HCT116 (cell line): ENCODE data around the gene MAPKBP1. TPM values are rescaled to one million over a fixed set of nuclear protein-coding genes. Genes with fewer than 3 reads are reported as not detected.

Experiments
- ATAC-seq: fragments of 200-7000 bp; cut with Tn5 transposase; 2 replicates; pipeline ENCODE4 v1.9.1; 2020; ENCODE audit warnings: mild to moderate bottlenecking, moderate library complexity
- BruUV-seq: library from RNA; stranded (reverse); fragments of 400-500 nt; replicated peaks from 2 replicates; lab custom pipeline; 2021; lab: Mats Ljungman, UMichigan
- CTCF ChIA-PET: fragments of 300-600 bp; sonication (Branson Sonifier 250); formaldehyde crosslinking; loops from one replicate; lab custom pipeline; 2021; ENCODE audit warnings: antibody characterized with exemption; lab: Charles Lee
- POLR2A ChIA-PET: fragments of 300-600, 350-600 bp; sonication (Branson Sonifier 250); formaldehyde crosslinking; loops from one replicate; lab custom pipeline; 2021; ENCODE audit warnings: antibody characterized with exemption; lab: Charles Lee
- RAD21 ChIA-PET, 2 experiments: fragments of 300-600 bp; sonication (Branson Sonifier 250); formaldehyde crosslinking; loops; one replicate each; lab custom pipeline; 2023; ENCODE audit warnings: low total read pairs in 2 of 2; ENCODE audit not compliant: uncharacterized antibody in 2 of 2, unreplicated experiment in 2 of 2, low non-redundant PET in 1 of 2; lab: Charles Lee
- DNase-seq: peaks from one replicate; pipeline ENCODE4 v3.0.0-alpha.2; 2010; ENCODE audit warnings: low read depth, low spot score
- H2AFZ ChIP-seq: fragments of 200-600 bp; shearing (Covaris generic), sonication (generic); 2 replicates; pipeline ENCODE4 v1.6.1; 2017; ENCODE audit warnings: low read depth, mixed run types, mixed read lengths, antibody characterized with exemption, low read length; ENCODE audit not compliant: poor library complexity, severe bottlenecking
- H3K27ac ChIP-seq: 2 replicates; pipeline ENCODE4 v1.5.1; 2012; ENCODE audit warnings: low read depth, low read length
- H3K27me3 ChIP-seq: fragments of 200-600 bp; sonication (generic); 2 replicates; pipeline ENCODE4 v1.6.1; 2016; ENCODE audit warnings: mixed run types, low read length, mixed read lengths; ENCODE audit not compliant: insufficient read depth
- H3K36me3 ChIP-seq, 2 experiments: fragments of 200-500 bp in 1 of 2; fragments of 200-600 bp in 1 of 2; sonication (Bioruptor generic) in 1 of 2; sonication (generic) in 1 of 2; 2 replicates each; pipeline versions ENCODE4 v1.5.1 to v1.6.1; 2014 to 2016; ENCODE audit warnings: low read length in 2 of 2, inconsistent platforms in 1 of 2, mixed read lengths in 1 of 2, mixed run types in 1 of 2; ENCODE audit not compliant: insufficient read depth in 2 of 2, control insufficient read depth in 1 of 2
- H3K4me1 ChIP-seq, 2 experiments: fragments of 200-600 bp in 1 of 2; sonication (generic) in 1 of 2; 2 replicates each; pipeline versions ENCODE4 v1.5.1 to v1.6.1; 2012 to 2017; ENCODE audit warnings: low read length in 2 of 2, inconsistent platforms in 1 of 2, mild to moderate bottlenecking in 1 of 2, mixed read lengths in 1 of 2, mixed run types in 1 of 2, moderate library complexity in 1 of 2; ENCODE audit not compliant: insufficient read depth in 2 of 2, control insufficient read depth in 1 of 2
- H3K4me2 ChIP-seq: fragments of 200-600 bp; sonication (generic); 2 replicates; pipeline ENCODE4 v1.6.1; 2017; ENCODE audit warnings: mixed run types, low read length, mixed read lengths
- H3K4me3 ChIP-seq, 2 experiments: fragments of 200-600 bp in 1 of 2; sonication (generic) in 1 of 2; replicated peaks in 1 of 2; 2 replicates each; pipeline ENCODE4 v1.5.1; 2011 to 2016; ENCODE audit warnings: low read length in 2 of 2, control low read depth in 1 of 2, low read depth in 1 of 2, mild to moderate bottlenecking in 1 of 2, mixed read lengths in 1 of 2, mixed run types in 1 of 2
- H3K79me2 ChIP-seq: fragments of 200-600 bp; sonication (generic); 2 replicates; pipeline ENCODE4 v1.6.1; 2017; ENCODE audit warnings: mild to moderate bottlenecking, mixed run types, low read length, moderate library complexity, mixed read lengths; ENCODE audit not compliant: insufficient read depth
- H3K9ac ChIP-seq: fragments of 200-600 bp; sonication (generic); 2 replicates; pipeline ENCODE4 v1.6.1; 2016; ENCODE audit warnings: low read length, mixed read lengths
- H3K9me2 ChIP-seq: fragments of 200-600 bp; sonication (generic), shearing (Covaris generic); 2 replicates; pipeline ENCODE4 v1.6.1; 2017; ENCODE audit warnings: mixed run types, mild to moderate bottlenecking, moderate library complexity; ENCODE audit not compliant: insufficient read depth
- H3K9me3 ChIP-seq, 2 experiments: fragments of 200-500 bp in 1 of 2; fragments of 200-600 bp in 1 of 2; sonication (Bioruptor generic) in 1 of 2; sonication (generic) in 1 of 2; 2 replicates each; pipeline ENCODE4 v1.6.1; 2014 to 2017; ENCODE audit warnings: low read length in 2 of 2, mixed read lengths in 2 of 2, inconsistent platforms in 1 of 2, low read depth in 1 of 2, mild to moderate bottlenecking in 1 of 2, mixed run types in 1 of 2, moderate library complexity in 1 of 2; ENCODE audit not compliant: control insufficient read depth in 1 of 2, insufficient read depth in 1 of 2
- H4K20me1 ChIP-seq: fragments of 200-600 bp; sonication (generic), shearing (Covaris generic); 2 replicates; pipeline ENCODE4 v1.6.1; 2017; ENCODE audit warnings: mixed run types, mild to moderate bottlenecking, moderate library complexity; ENCODE audit not compliant: insufficient read depth
- CBX3 ChIP-seq: IDR thresholded peaks from 2 replicates; pipeline ENCODE4 v1.6.1; 2012; ENCODE audit warnings: low read depth
- ELF1 ChIP-seq: IDR thresholded peaks from 2 replicates; pipeline ENCODE4 v1.6.1; 2012; ENCODE audit warnings: low read depth, borderline replicate concordance
- EZH2 ChIP-seq: fragments of 200-600 bp; sonication (generic); IDR thresholded peaks from 2 replicates; pipeline ENCODE4 v1.6.1; 2017; ENCODE audit warnings: antibody characterized with exemption, mixed run types
- FOSL1 ChIP-seq: IDR thresholded peaks from 2 replicates; pipeline ENCODE4 v1.6.1; 2012; ENCODE audit warnings: low read depth
- JUND ChIP-seq: IDR thresholded peaks from 2 replicates; pipeline ENCODE4 v1.6.1; 2012
- POLR2A ChIP-seq: IDR thresholded peaks from 2 replicates; pipeline ENCODE4 v1.7.0; 2011; ENCODE audit warnings: borderline replicate concordance; ENCODE audit not compliant: insufficient read depth, insufficient read length; ENCODE audit errors: extremely low read depth
- POLR2AphosphoS5 ChIP-seq: IDR thresholded peaks from 2 replicates; pipeline ENCODE4 v1.6.1; 2011; ENCODE audit warnings: mild to moderate bottlenecking, low read depth, low read length, moderate library complexity
- RAD21 ChIP-seq: IDR thresholded peaks from 2 replicates; pipeline ENCODE4 v1.6.1; 2012; ENCODE audit warnings: low read depth, mild to moderate bottlenecking
- REST ChIP-seq: IDR thresholded peaks from 2 replicates; pipeline ENCODE4 v1.6.1; 2012; ENCODE audit warnings: low read depth
- SP1 ChIP-seq: IDR thresholded peaks from 2 replicates; pipeline ENCODE4 v1.6.1; 2012; ENCODE audit warnings: low read depth
- SRF ChIP-seq: IDR thresholded peaks from 2 replicates; pipeline ENCODE4 v1.6.1; 2012; ENCODE audit warnings: low read depth
- YY1 ChIP-seq: IDR thresholded peaks from 2 replicates; pipeline ENCODE4 v1.6.1; 2011; ENCODE audit warnings: low read length, low read depth, moderate library complexity, mild to moderate bottlenecking; ENCODE audit not compliant: insufficient replicate concordance; ENCODE audit errors: extremely low read depth
- ZBTB33 ChIP-seq: IDR thresholded peaks from 2 replicates; pipeline ENCODE4 v1.6.1; 2011; ENCODE audit warnings: mild to moderate bottlenecking, low read length, moderate library complexity; ENCODE audit not compliant: insufficient replicate concordance; ENCODE audit errors: extremely low read depth
- ZFX ChIP-seq: fragments of 450-650 bp; IDR thresholded peaks from 2 replicates; pipeline ENCODE4 v1.6.1; 2017
- ZNF274 ChIP-seq: fragments of 200-500 bp; sonication (Bioruptor generic); IDR thresholded peaks from 2 replicates; pipeline ENCODE4 v1.6.1; 2014; ENCODE audit warnings: mild to moderate bottlenecking, low read depth, low read length, inconsistent platforms
- intact Hi-C: fragments of 100-400 bp; cut with micrococcal nuclease; formaldehyde crosslinking; loops from 2 replicates; pipeline ENCODE4 v1.10.0; 2022
- total RNA-seq: library from RNA; stranded (reverse); gene quantifications from one replicate; pipeline ENCODE4 v1.2.1, GENCODE V29; 2021; ENCODE audit not compliant: unreplicated experiment

MAPKBP1 gene
- total RNA-seq, 1 experiment from 2014 or later = 21.3 TPM

GRCh38 chr15:41809121-41809520, 34.8 kb downstream of the MAPKBP1 start:
- no peak overlapping the region for H3K4me2 ChIP-seq
- ChIA-PET RAD21 (interaction anchor here in 1 of 2 experiments (1.0 kb wide), 1 partner anchor 36 kb away, joined by 3 read pairs; no protein-coding TSS in a partner anchor), CTCF (interaction anchor here (5.7 kb wide), 1 partner anchor 36 kb away, joined by 125 read pairs; the partner anchor contains the start of gene MAPKBP1), POLR2A (no interaction called here)
- no TSS peak for BruUV-seq
- no peak for ATAC-seq
- no peak overlapping the region for H3K27ac ChIP-seq
- H2AFZ ChIP-seq = no peak overlapping the region
- no peaks in the 10 kb centered on the region for H4K20me1 ChIP-seq
- H3K36me3 ChIP-seq = no peaks in the 10 kb centered on the region; a peak in 1 of 4 replicates
- H3K79me2 ChIP-seq = no peaks in the 10 kb centered on the region
- no peak for TF ChIP-seq JUND
- TF ChIP-seq POLR2AphosphoS5 = no peak
- no peak for TF ChIP-seq POLR2A
- no peak for TF ChIP-seq REST
- no peak for TF ChIP-seq CBX3
- no peak for TF ChIP-seq YY1
- no peak for TF ChIP-seq FOSL1
- TF ChIP-seq SRF = no peak
- TF ChIP-seq SP1 = no peak
- no peak for TF ChIP-seq RAD21
- TF ChIP-seq ZNF274 = no peak
- TF ChIP-seq ZBTB33 = no peak
- TF ChIP-seq ELF1 = no peak
- TF ChIP-seq ZFX = no peak
- TF ChIP-seq EZH2 = no peak
- no peak overlapping the region for H3K4me3 ChIP-seq
- H3K9me2 ChIP-seq = no peaks in the 10 kb centered on the region
- H3K27me3 ChIP-seq = no peaks in the 10 kb centered on the region
- H3K9ac ChIP-seq = no peak overlapping the region
- peaks cover 12 to 21% of the 10 kb centered on the region in 2 experiments; a peak in 3 of 4 replicates for H3K4me1 ChIP-seq
- no peaks in the 10 kb centered on the region for H3K9me3 ChIP-seq
- intact Hi-C loops = no loop called here
- no peak for DNase-seq
